SK-N-SH treated with all-trans-retinoic acid at 6 μM for 48 hours (cell line): ENCODE results near the gene SNAPC4.

Experiments
- CREB5 ChIP-seq: fragments of 250-450 bp; sonication (Bioruptor Pico); IDR thresholded peaks from 2 replicates; pipeline ENCODE4 v1.5.1; 2020; ENCODE audit warnings: low read depth, mild to moderate bottlenecking, moderate library complexity
- OSR1 ChIP-seq: fragments of 250-450 bp; sonication (Bioruptor Pico); IDR thresholded peaks from 2 replicates; pipeline ENCODE4 v1.8.0; 2022; ENCODE audit warnings: moderate library complexity, mild to moderate bottlenecking, inconsistent platforms
- POU6F1 ChIP-seq: fragments of 250-450 bp; sonication (Bioruptor Pico); IDR thresholded peaks from 2 replicates; pipeline ENCODE4 v1.8.0; 2021; ENCODE audit warnings: low read depth, mild to moderate bottlenecking, moderate library complexity, borderline replicate concordance
- SNAI2 ChIP-seq: fragments of 250-450 bp; sonication (Bioruptor Pico); IDR thresholded peaks from 2 replicates; pipeline ENCODE4 v1.5.0; 2020; ENCODE audit warnings: mild to moderate bottlenecking, moderate library complexity
- ZC3H10 ChIP-seq: fragments of 250-450 bp; sonication (Bioruptor Pico); IDR thresholded peaks from 2 replicates; pipeline ENCODE4 v1.5.1; 2021; ENCODE audit warnings: mild to moderate bottlenecking, moderate library complexity
- ZFP30 ChIP-seq: fragments of 450-650 bp; formaldehyde crosslinking; IDR thresholded peaks from 2 replicates; pipeline ENCODE4 v1.5.0; 2022; ENCODE audit warnings: mild to moderate bottlenecking, moderate library complexity

- TF ChIP-seq CREB5 (CRISPR knock-in tag) (no peak), POU6F1 (no peak), ZFP30 (CRISPR knock-in tag) (no peak), SNAI2 (CRISPR knock-in tag) (no peak), ZC3H10 (CRISPR knock-in tag) (no peak), OSR1 (CRISPR knock-in tag) (no peak)
Observed at GRCh38 chr9:136416427-136416826, 16.5 kb upstream of the SNAPC4 start.
